K562 (cell line): Measurements from ENCODE around the gene MALAT1. TPM values are rescaled to one million over a fixed set of nuclear protein-coding genes. Genes with fewer than 3 reads are reported as not detected.

Experiments
- CEBPG ChIP-seq, 3 experiments: fragments of 200-800 bp in 1 of 3; sonication (Bioruptor generic) in 1 of 3; sonication (generic) in 1 of 3; formaldehyde crosslinking in 1 of 3; IDR thresholded peaks in 2 of 3; conservative IDR thresholded peaks in 1 of 3; 2 replicates each; pipeline versions ENCODE4 v1.6.1 to v1.8.0; 2016 to 2022; ENCODE audit warnings: missing compliant biosample characterization in 2 of 3, missing genetic modification characterization in 2 of 3, mild to moderate bottlenecking in 1 of 3, missing genetic modification reagents in 1 of 3
- FUS ChIP-seq: fragments of 200-400 bp; formaldehyde crosslinking; optimal IDR thresholded peaks from 2 replicates; pipeline ENCODE3; 2017; ENCODE audit warnings: low read depth, low read length
- KLF10 ChIP-seq: fragments of 250-450 bp; sonication (Bioruptor Pico); IDR thresholded peaks from 2 replicates; pipeline ENCODE4 v1.6.1; 2021; ENCODE audit warnings: matching md5 sums
- KLF6 ChIP-seq: fragments of 250-450 bp; sonication (Bioruptor Pico); IDR thresholded peaks from 2 replicates; pipeline ENCODE4 v1.4.0; 2020; ENCODE audit warnings: mild to moderate bottlenecking, moderate library complexity, borderline replicate concordance
- MBD1 ChIP-seq: fragments of 250-450 bp; sonication (Bioruptor Pico); IDR thresholded peaks from 2 replicates; pipeline ENCODE4 v1.8.0; 2022; ENCODE audit warnings: inconsistent platforms
- PML ChIP-seq: IDR thresholded peaks from 2 replicates; pipeline ENCODE4 v1.6.1; 2012; ENCODE audit warnings: low read length, inconsistent platforms
- POLR2G ChIP-seq: fragments of 200-400 bp; formaldehyde crosslinking; IDR thresholded peaks from 2 replicates; pipeline ENCODE4 v1.6.1; 2017; ENCODE audit warnings: low read depth, mild to moderate bottlenecking, antibody characterized with exemption, low read length, moderate library complexity
- SAFB ChIP-seq: fragments of 200-400 bp; formaldehyde crosslinking; IDR thresholded peaks from 2 replicates; pipeline ENCODE4 v1.6.1; 2017; ENCODE audit warnings: low read depth, low read length, borderline replicate concordance
- STAT5A ChIP-seq: IDR thresholded peaks from 2 replicates; pipeline ENCODE4 v1.6.1; 2012; ENCODE audit warnings: low read length, inconsistent platforms, borderline replicate concordance
- ZBTB2 ChIP-seq: fragments of 450-650 bp; IDR thresholded peaks from 2 replicates; pipeline ENCODE4 v1.6.1; 2016; ENCODE audit warnings: antibody characterized with exemption
- ZNF224 ChIP-seq: sonication (generic); formaldehyde crosslinking; IDR thresholded peaks from 2 replicates; pipeline ENCODE4 v1.8.0; 2022; ENCODE audit warnings: mild to moderate bottlenecking, missing genetic modification reagents
- ZNF740 ChIP-seq, 3 experiments: fragments of 200-800 bp in 1 of 3; sonication (Bioruptor generic) in 1 of 3; sonication (generic) in 1 of 3; formaldehyde crosslinking in 1 of 3; IDR thresholded peaks; 2 replicates each; pipeline versions ENCODE4 v1.6.1 to v1.8.0; 2016 to 2022; ENCODE audit warnings: mild to moderate bottlenecking in 2 of 3, missing compliant biosample characterization in 2 of 3, missing genetic modification characterization in 2 of 3, missing genetic modification reagents in 1 of 3
- polyA plus RNA-seq, 8 experiments: library from polyadenylated mRNA; depleted of rRNA in 4 of 8; stranded (reverse) in 5 of 8; unstranded in 3 of 8; fragments of >200 nt; fragmentation: Nextera tagmentation in 2 of 8; fragmentation: Illumina TruSeq in 1 of 8; extraction: Ambion mirVana in 2 of 8; extraction: Trizol in 1 of 8; gene quantifications; 2 replicates each; pipeline versions ENCODE4 v1.2.1 to v1.2.3, GENCODE V29; 2011 to 2014; ENCODE audit warnings: inconsistent platforms in 1 of 8, missing spikeins in 1 of 8
- total RNA-seq, 7 experiments: library from RNA; depleted of rRNA in 6 of 7; stranded (reverse); fragments of >200 nt in 6 of 7; fragmentation: Illumina TruSeq in 2 of 7; extraction: Trizol in 2 of 7; gene quantifications; 2 replicates each; pipeline versions ENCODE4 v1.2.1 to v1.2.3, GENCODE V29; 2011 to 2021; ENCODE audit warnings: low replicate concordance in 1 of 7

MALAT1 gene
- total and polyA plus RNA-seq, 9 of the 15 experiments (the other 6 are each of a cell fraction or from before 2014, with no cell fraction given), result 363 to 8,715 (median 2,351) TPM

GRCh38 chr11:65502274-65502554, 3.4 kb downstream of the MALAT1 start (continued):
- TF ChIP-seq KLF10 (CRISPR knock-in tag), result 0 out of 2 replicates have a peak, but pooled peaks have one; percentile 3
- no peak for TF ChIP-seq KLF6 (CRISPR knock-in tag)
- peak; percentile 98 for TF ChIP-seq FUS
- no peak for TF ChIP-seq SAFB
- no peak for TF ChIP-seq ZNF224 (CRISPR knock-in tag)
- TF ChIP-seq ZBTB2, result no peak
- TF ChIP-seq CEBPG (CRISPR knock-in tag; IDR thresholded peaks at IDR 0.05), result no peak
- no peak for TF ChIP-seq CEBPG (tag; conservative IDR thresholded peaks at IDR 0.05 in 1 of 2, IDR thresholded peaks at IDR 0.05 in 1 of 2)
- no peak for TF ChIP-seq MBD1 (CRISPR knock-in tag)
- TF ChIP-seq POLR2G, result peak; percentile 69
- TF ChIP-seq STAT5A, result peak; percentile 26; the same call in 1 of the 2 replicates
- peak; percentile 4; the same call in 1 of the 2 replicates for TF ChIP-seq PML
- TF ChIP-seq ZNF740 (CRISPR knock-in tag; IDR thresholded peaks at IDR 0.05), result 0 out of 2 replicates have a peak, but pooled peaks have one; percentile 1
- TF ChIP-seq ZNF740 (tag; IDR thresholded peaks at IDR 0.05), result no peak
